ENCODE data around the gene UAP1L1.

GRCh38 chr9:137042751-137043727 lies 34.3 kb upstream of the UAP1L1 start:
- TF ChIP-seq CTCF (IDR thresholded peaks at IDR 0.05; ENCODE audit: poor library complexity, severe bottlenecking): no peak
- no peak for TF ChIP-seq RAD21 (conservative IDR thresholded peaks at IDR 0.05)
- TF ChIP-seq EP300 (conservative IDR thresholded peaks at IDR 0.05; ENCODE audit: poor library complexity, severe bottlenecking): no peak

Data from neural cell (in vitro differentiated cells).